Gastroesophageal sphincter (tissue), 4 donors: ENCODE data around the gene GALNT2. TPM values are rescaled to one million over a fixed set of nuclear protein-coding genes. Genes with fewer than 3 reads are reported as not detected.
A peak's percentile ranks its signal among the peaks of the same experiment; 100 is the strongest.

Experiments used
- ATAC-seq: fragments of 150-250 bp; one replicate; pipeline ENCODE4 v1.9.1; 2016; ENCODE audit warnings: mild to moderate bottlenecking, moderate library complexity
- H3K27ac ChIP-seq, 4 donors: fragments of 200-600 bp; sonication (generic) in 3 of 4; 1 replicate in 3 of 4; 2 replicates in 1 of 4; pipeline ENCODE4 v1.5.1; 2016 to 2019
- H3K27me3 ChIP-seq: fragments of 200-600 bp; sonication (generic); one replicate; pipeline ENCODE4 v1.5.1; 2019
- H3K36me3 ChIP-seq, 2 donors: fragments of 200-600 bp; sonication (generic); one replicate each; pipeline ENCODE4 v1.5.1; 2019; ENCODE audit warnings: control low read depth in 1 of 2
- H3K4me1 ChIP-seq, 3 donors: fragments of 200-600 bp; sonication (generic); 1 replicate in 2 of 3; 2 replicates in 1 of 3; pipeline ENCODE4 v1.5.1; 2016 to 2019; ENCODE audit warnings: control low read depth in 2 of 3
- H3K4me3 ChIP-seq, 2 donors: fragments of 200-600 bp; sonication (generic); one replicate each; pipeline ENCODE4 v1.5.1; 2019; ENCODE audit warnings: mild to moderate bottlenecking in 1 of 2, moderate library complexity in 1 of 2
- H3K9me3 ChIP-seq, 3 donors: fragments of 200-600 bp; sonication (generic); one replicate each; pipeline ENCODE4 v1.5.1; 2017 to 2019; ENCODE audit warnings: control low read depth in 2 of 3
- EP300 ChIP-seq: sonication (generic); formaldehyde crosslinking; IDR thresholded peaks from one replicate; pipeline ENCODE4 v1.6.1; 2017; ENCODE audit warnings: antibody characterized with exemption, mild to moderate bottlenecking
- POLR2A ChIP-seq, 2 donors: fragments of 450-650 bp; IDR thresholded peaks; one replicate each; pipeline ENCODE4 v1.6.1; 2017; ENCODE audit warnings: antibody characterized with exemption in 2 of 2, mild to moderate bottlenecking in 2 of 2, moderate library complexity in 1 of 2
- POLR2AphosphoS5 ChIP-seq: sonication (generic); formaldehyde crosslinking; IDR thresholded peaks from one replicate; pipeline ENCODE4 v1.6.1; 2017; ENCODE audit warnings: antibody characterized with exemption
- WGBS, 2 donors: methylation state at CpG; one replicate each; pipeline ENCODE4 v1.1.5; 2018; ENCODE audit warnings: low coverage in 1 of 2; 5-methylcytosine and 5-hydroxymethylcytosine counted together
- total RNA-seq, 4 donors: library from RNA; depleted of rRNA; stranded (reverse); fragments of >200 nt; gene quantifications; one replicate each; pipeline ENCODE4 v1.1.0, GENCODE V29; 2016
- TF ChIP-seq, protein P1 (sequence below), 4 experiments: fragments of 200-600 bp in 2 of 4; fragments of 450-650 bp in 2 of 4; sonication (generic) in 1 of 4; IDR thresholded peaks; one replicate each; pipeline ENCODE4 v1.5.1; 2017 to 2019; ENCODE audit warnings: antibody characterized with exemption in 4 of 4, mild to moderate bottlenecking in 2 of 4, moderate library complexity in 2 of 4

GALNT2 gene
- total RNA-seq, 4 donors from 2014 or later: 95.3 to 160 (median 134) TPM

- H3K4me3 ChIP-seq: no peak overlapping the region
Measured at GRCh38 chr1:230145505-230145899, 78.5 kb downstream of the GALNT2 start.

GRCh38 chr1:230145953-230146476, 79.0 kb downstream of the GALNT2 start:
- ATAC-seq: no peak
- TF ChIP-seq EP300: no peak
- no peak for TF ChIP-seq POLR2A (IDR thresholded peaks at IDR 0.05)
- no peak for TF ChIP-seq POLR2AphosphoS5
- TF ChIP-seq, protein P1, sequence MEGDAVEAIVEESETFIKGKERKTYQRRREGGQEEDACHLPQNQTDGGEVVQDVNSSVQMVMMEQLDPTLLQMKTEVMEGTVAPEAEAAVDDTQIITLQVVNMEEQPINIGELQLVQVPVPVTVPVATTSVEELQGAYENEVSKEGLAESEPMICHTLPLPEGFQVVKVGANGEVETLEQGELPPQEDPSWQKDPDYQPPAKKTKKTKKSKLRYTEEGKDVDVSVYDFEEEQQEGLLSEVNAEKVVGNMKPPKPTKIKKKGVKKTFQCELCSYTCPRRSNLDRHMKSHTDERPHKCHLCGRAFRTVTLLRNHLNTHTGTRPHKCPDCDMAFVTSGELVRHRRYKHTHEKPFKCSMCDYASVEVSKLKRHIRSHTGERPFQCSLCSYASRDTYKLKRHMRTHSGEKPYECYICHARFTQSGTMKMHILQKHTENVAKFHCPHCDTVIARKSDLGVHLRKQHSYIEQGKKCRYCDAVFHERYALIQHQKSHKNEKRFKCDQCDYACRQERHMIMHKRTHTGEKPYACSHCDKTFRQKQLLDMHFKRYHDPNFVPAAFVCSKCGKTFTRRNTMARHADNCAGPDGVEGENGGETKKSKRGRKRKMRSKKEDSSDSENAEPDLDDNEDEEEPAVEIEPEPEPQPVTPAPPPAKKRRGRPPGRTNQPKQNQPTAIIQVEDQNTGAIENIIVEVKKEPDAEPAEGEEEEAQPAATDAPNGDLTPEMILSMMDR (IDR thresholded peaks at IDR 0.05): no peak
- Histone ChIP-seq H3K9me3 (no peaks in the 10 kb centered on the region), H3K4me1 (peaks cover 4 to 99% (median 27%) of the 10 kb centered on the region in 3 donors), H3K36me3 (no peaks in the 10 kb centered on the region), H3K27me3 (no peaks in the 10 kb centered on the region), H3K27ac (peak overlapping the region in 2 of 4 donors; percentile 9 to 14), H3K4me3 (no peak overlapping the region)
- 48 to 94% methylated on average over 3 to 6 of the region's 7 CpGs for WGBS, 2 donors

More at GRCh38 chr1:230145505-230145899, 78.5 kb downstream of the GALNT2 start:
- Histone ChIP-seq H3K9me3 (no peaks in the 10 kb centered on the region), H3K27ac (peak overlapping the region in 2 of 4 donors; percentile 9 to 14), H3K4me1 (peaks cover 4 to 99% (median 29%) of the 10 kb centered on the region in 3 donors), H3K27me3 (no peaks in the 10 kb centered on the region), H3K36me3 (no peaks in the 10 kb centered on the region)
- 40 to 41% methylated on average over 2 to 4 of the region's 8 CpGs for WGBS, 2 donors
- TF ChIP-seq POLR2A (IDR thresholded peaks at IDR 0.05) (no peak), EP300 (no peak), POLR2AphosphoS5 (no peak)
- TF ChIP-seq, protein P1 (IDR thresholded peaks at IDR 0.05): no peak
- no peak for ATAC-seq

DNA sequence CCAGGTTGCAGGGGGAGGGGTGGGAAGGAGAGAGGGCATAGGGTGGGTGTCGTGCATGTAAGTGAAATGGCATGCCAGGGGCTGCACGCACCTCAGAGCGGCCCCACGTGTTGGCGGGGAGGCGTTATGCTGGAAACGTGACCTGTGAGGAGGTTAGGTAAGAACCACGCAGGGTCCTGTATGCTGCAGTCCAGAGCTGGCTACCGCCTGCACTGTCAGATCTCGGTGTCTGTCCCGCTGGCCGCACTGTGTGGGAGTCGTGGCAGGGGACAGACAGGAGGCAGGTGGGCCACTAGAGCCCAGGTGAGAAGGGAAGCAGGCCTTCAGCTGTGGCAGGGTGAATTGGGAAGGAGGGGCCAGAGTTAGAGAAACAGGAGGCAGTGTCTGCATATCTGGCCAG, 79.7 kb downstream of the GALNT2 start:
- Histone ChIP-seq H3K4me1 (peaks cover 4 to 96% (median 27%) of the 10 kb centered on the region in 3 donors), H3K36me3 (no peaks in the 10 kb centered on the region), H3K27ac (peak overlapping the region in 1 of 4 donors; percentile 9), H3K9me3 (no peaks in the 10 kb centered on the region), H3K27me3 (no peaks in the 10 kb centered on the region), H3K4me3 (no peak overlapping the region)
- no peak for TF ChIP-seq POLR2A (IDR thresholded peaks at IDR 0.05)
- no peak for TF ChIP-seq EP300
- no peak for TF ChIP-seq POLR2AphosphoS5
- TF ChIP-seq, protein P1 (IDR thresholded peaks at IDR 0.05): no peak
- WGBS, 2 donors: 70 to 90% methylated on average over 2 to 7 of the region's 13 CpGs
- ATAC-seq: no peak

GRCh38 chr1:230147253-230148125, 80.5 kb downstream of the GALNT2 start:
- H3K4me1 ChIP-seq: peaks cover 4 to 90% (median 27%) of the 10 kb centered on the region in 3 donors
- H3K36me3 ChIP-seq: no peaks in the 10 kb centered on the region
- 66 to 68% methylated on average over 8 to 13 of the region's 15 CpGs for WGBS, 2 donors
- H3K27me3 ChIP-seq: no peaks in the 10 kb centered on the region
- no peaks in the 10 kb centered on the region for H3K9me3 ChIP-seq
- TF ChIP-seq POLR2AphosphoS5: no peak
- TF ChIP-seq, protein P1 (IDR thresholded peaks at IDR 0.05): no peak
- no peak for ATAC-seq
- no peak overlapping the region for H3K4me3 ChIP-seq
- peak overlapping the region in 1 of 4 donors; percentile 6 for H3K27ac ChIP-seq
